ENCODE data around the gene EDN1.

EDN1 gene

DNA sequence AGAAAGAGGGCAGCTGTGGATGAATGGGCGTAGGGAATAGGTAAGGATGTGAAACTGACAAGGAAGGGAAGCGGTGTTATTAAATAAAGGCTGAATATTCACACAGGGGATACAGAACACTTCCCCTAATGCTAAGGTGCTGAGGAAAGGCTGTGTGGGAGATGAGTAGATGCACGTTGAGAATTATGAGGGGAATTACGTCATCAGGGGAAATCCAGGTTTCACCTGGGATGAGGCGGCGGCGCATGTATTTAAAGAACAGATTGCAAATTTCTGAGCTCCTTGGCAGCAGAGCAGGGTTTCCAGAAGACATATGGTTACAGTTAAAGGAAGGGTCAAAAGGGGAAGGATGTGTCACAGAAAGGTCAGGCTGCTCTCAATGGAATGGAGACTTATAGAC lies 28.7 kb upstream of the EDN1 start:
- TF ChIP-seq, protein P1, sequence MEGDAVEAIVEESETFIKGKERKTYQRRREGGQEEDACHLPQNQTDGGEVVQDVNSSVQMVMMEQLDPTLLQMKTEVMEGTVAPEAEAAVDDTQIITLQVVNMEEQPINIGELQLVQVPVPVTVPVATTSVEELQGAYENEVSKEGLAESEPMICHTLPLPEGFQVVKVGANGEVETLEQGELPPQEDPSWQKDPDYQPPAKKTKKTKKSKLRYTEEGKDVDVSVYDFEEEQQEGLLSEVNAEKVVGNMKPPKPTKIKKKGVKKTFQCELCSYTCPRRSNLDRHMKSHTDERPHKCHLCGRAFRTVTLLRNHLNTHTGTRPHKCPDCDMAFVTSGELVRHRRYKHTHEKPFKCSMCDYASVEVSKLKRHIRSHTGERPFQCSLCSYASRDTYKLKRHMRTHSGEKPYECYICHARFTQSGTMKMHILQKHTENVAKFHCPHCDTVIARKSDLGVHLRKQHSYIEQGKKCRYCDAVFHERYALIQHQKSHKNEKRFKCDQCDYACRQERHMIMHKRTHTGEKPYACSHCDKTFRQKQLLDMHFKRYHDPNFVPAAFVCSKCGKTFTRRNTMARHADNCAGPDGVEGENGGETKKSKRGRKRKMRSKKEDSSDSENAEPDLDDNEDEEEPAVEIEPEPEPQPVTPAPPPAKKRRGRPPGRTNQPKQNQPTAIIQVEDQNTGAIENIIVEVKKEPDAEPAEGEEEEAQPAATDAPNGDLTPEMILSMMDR (IDR thresholded peaks at IDR 0.05; ENCODE audit: insufficient read depth, low read depth, low read length, missing control alignments): no peak
- DNase-seq (ENCODE audit: low read depth): peak; percentile 52
- H3K4me3 ChIP-seq (ENCODE audit: low read depth, low read length): no peak overlapping the region

DNA sequence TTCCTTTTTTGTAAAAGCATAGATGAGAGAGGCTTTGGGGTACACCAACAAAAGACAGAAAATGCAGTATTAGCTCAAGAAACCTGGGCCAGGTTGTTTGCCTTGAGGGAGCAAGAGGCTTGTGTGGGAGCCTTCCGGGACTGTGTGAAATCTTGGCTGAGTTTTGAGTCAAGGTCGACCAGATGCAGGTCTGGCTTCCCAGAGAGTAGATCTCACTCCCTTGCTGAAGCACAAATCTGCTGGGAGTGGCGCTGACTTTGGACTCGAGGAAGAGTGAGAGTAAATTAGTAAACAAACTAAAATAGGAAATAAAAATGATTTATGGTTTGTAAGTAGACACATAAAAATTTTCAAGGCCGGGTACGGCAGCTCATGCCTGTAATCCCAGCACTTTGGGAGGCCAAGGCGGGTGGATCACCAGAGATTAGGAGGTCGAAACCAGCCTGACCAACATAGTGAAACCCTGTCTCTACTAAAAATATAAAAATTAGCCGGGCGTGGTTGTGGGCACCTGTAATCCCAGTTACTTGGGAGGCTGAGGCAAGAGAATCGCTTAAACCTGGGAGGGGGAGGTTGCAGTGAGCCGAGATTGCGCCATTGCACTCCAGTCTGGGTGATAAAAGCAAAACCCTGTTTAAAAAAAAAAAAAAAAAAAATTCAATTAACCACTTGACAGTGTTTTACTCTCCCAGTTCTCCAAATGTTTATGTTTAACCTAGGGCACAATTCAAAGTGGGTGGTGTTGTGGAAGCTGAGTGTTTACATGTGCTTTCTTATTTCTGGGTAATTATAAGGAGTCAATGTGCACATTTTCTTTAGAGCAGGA lies 27.7 kb upstream of the EDN1 start:
- TF ChIP-seq, protein P1 (IDR thresholded peaks at IDR 0.05; ENCODE audit: insufficient read depth, low read depth, low read length, missing control alignments): no peak
- H3K4me3 ChIP-seq (ENCODE audit: low read depth, low read length): no peak overlapping the region
- no peak for DNase-seq (ENCODE audit: low read depth)

- no peak for DNase-seq (ENCODE audit: low read depth)
- TF ChIP-seq, protein P1 (IDR thresholded peaks at IDR 0.05; ENCODE audit: insufficient read depth, low read depth, low read length, missing control alignments): no peak
- no peak overlapping the region for H3K4me3 ChIP-seq (ENCODE audit: low read depth, low read length)
Measured at GRCh38 chr6:12263403-12263802, 26.8 kb upstream of the EDN1 start.

- DNase-seq (ENCODE audit: low read depth): no peak
- TF ChIP-seq, protein P1 (IDR thresholded peaks at IDR 0.05; ENCODE audit: insufficient read depth, low read depth, low read length, missing control alignments): no peak
Measured at GRCh38 chr6:12264671-12265070, 25.5 kb upstream of the EDN1 start.

DNA sequence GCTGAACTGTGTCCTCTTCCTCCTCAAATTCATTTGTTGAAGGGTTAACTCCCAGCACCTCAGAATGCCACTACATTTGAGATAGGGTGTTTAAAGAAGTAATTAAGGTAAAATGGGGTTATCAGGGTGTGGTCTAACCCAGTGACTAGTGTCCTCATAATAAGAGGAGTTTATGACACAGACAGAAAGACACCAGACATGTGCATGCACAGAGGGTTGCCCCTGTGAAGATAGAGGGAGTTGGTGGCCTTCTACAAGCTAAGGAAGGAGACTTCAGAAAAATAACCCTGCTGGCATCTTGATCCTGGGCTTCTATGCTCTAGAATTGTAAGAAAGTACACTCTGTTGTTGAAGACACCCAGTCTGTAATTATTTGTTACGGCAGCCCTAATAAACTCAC lies 24.9 kb upstream of the EDN1 start:
- H3K4me3 ChIP-seq (ENCODE audit: low read depth, low read length): no peak overlapping the region
- no peak for DNase-seq (ENCODE audit: low read depth)
- TF ChIP-seq, protein P1 (IDR thresholded peaks at IDR 0.05; ENCODE audit: insufficient read depth, low read depth, low read length, missing control alignments): no peak

More at GRCh38 chr6:12264671-12265070, 25.5 kb upstream of the EDN1 start:
- H3K4me3 ChIP-seq (ENCODE audit: low read depth, low read length): no peak overlapping the region

GRCh38 chr6:12265791-12266190 lies 24.4 kb upstream of the EDN1 start:
- TF ChIP-seq, protein P1 (IDR thresholded peaks at IDR 0.05; ENCODE audit: insufficient read depth, low read depth, low read length, missing control alignments): no peak
- no peak for DNase-seq (ENCODE audit: low read depth)
- H3K4me3 ChIP-seq (ENCODE audit: low read depth, low read length): no peak overlapping the region

GRCh38 chr6:12266571-12266970 lies 23.6 kb upstream of the EDN1 start:
- no peak overlapping the region for H3K4me3 ChIP-seq (ENCODE audit: low read depth, low read length)
- no peak for DNase-seq (ENCODE audit: low read depth)
- TF ChIP-seq, protein P1 (IDR thresholded peaks at IDR 0.05; ENCODE audit: insufficient read depth, low read depth, low read length, missing control alignments): no peak
